Right lobe of liver (tissue), 4 donors: Measurements from ENCODE around the gene MAPRE2.

Experiments used
- CTCF ChIP-seq, 4 donors: fragments of 200-600 bp in 3 of 4; fragments of 450-650 bp in 1 of 4; IDR thresholded peaks; one replicate each; pipeline versions ENCODE4 v1.5.1 to v1.8.0; 2016 to 2022; ENCODE audit warnings: antibody characterized with exemption in 4 of 4, mild to moderate bottlenecking in 2 of 4
- POLR2A ChIP-seq: fragments of 450-650 bp; IDR thresholded peaks from one replicate; pipeline ENCODE4 v1.6.1; 2017; ENCODE audit warnings: antibody characterized with exemption, mild to moderate bottlenecking
- donor health status: DM: no; HTN: no; CAD: no.
- donor health status: DM: no; HTN: no; CAD: no.
- donor health status: DM: no; HTN: yes; CAD: no.

GRCh38 chr18:35118641-35119040, 77.4 kb downstream of the MAPRE2 start:
- TF ChIP-seq CTCF (IDR thresholded peaks at IDR 0.05) (no peak), POLR2A (no peak)
